A549 (cell line): ENCODE measurements around the gene FAM20A. TPM values are rescaled to one million over a fixed set of nuclear protein-coding genes. Genes with fewer than 3 reads are reported as not detected.

Experiments
- ATAC-seq, 2 experiments: fragments of 200-7000 bp in 1 of 2; fragments of >200 bp in 1 of 2; cut with Nextera tagmentation in 1 of 2; cut with Tn5 transposase in 1 of 2; 3 replicates each; pipeline versions ENCODE4 v1.8.0 to v1.9.1; 2018 to 2020; ENCODE audit warnings: mild to moderate bottlenecking in 1 of 2, moderate library complexity in 1 of 2
- CTCF ChIA-PET: fragments of 300-600 bp; sonication (Branson Sonifier 250); formaldehyde crosslinking; extraction: SDS; loops from one replicate; lab custom pipeline; 2021; ENCODE audit warnings: antibody characterized with exemption, inconsistent platforms; lab: Yijun Ruan, JAX
- POLR2A ChIA-PET: fragments of 350-600 bp; formaldehyde crosslinking; extraction: SDS; loops from one replicate; lab custom pipeline; 2021; ENCODE audit warnings: antibody characterized with exemption, inconsistent platforms; lab: Yijun Ruan, JAX
- DNase-seq, 2 experiments: peaks; one replicate each; pipeline versions ENCODE4 v3.0.0 to v3.0.0-alpha.2; 2011 to 2016; ENCODE audit warnings: low read depth in 1 of 2, low spot score in 1 of 2
- FAIRE-seq: peaks from 2 replicates; lab custom pipeline; 2011; peaks lifted over from hg19 to GRCh38; lab: Jason Lieb, UNC
- H3K27ac ChIP-seq, 2 experiments: fragments of >200 bp; sonication (Bioruptor Twin); formaldehyde crosslinking; 3 replicates each; pipeline ENCODE4 v1.5.1; 2016 to 2017
- H3K4me1 ChIP-seq: fragments of >200 bp; sonication (Bioruptor Twin); formaldehyde crosslinking; 3 replicates; pipeline ENCODE4 v1.6.1; 2016
- H3K4me2 ChIP-seq: fragments of >200 bp; sonication (Bioruptor Twin); formaldehyde crosslinking; 3 replicates; pipeline ENCODE4 v1.6.1; 2016
- H3K4me3 ChIP-seq: fragments of >200 bp; sonication (Bioruptor Twin); formaldehyde crosslinking; 3 replicates; pipeline ENCODE4 v1.5.1; 2016
- H3K9me3 ChIP-seq: fragments of >200 bp; sonication (Bioruptor Twin); formaldehyde crosslinking; 3 replicates; pipeline ENCODE4 v1.6.1; 2016
- CEBPB ChIP-seq, 2 experiments: fragments of >200 bp in 1 of 2; sonication (Bioruptor Twin) in 1 of 2; formaldehyde crosslinking in 1 of 2; IDR thresholded peaks; 2 replicates each; pipeline ENCODE4 v1.6.1; 2012 to 2016
- CHD2 ChIP-seq: fragments of 150-350 bp; IDR thresholded peaks from 2 replicates; pipeline ENCODE4 v1.6.1; 2014; ENCODE audit warnings: low read length; ENCODE audit not compliant: partially characterized antibody
- CHD4 ChIP-seq: fragments of 200-600 bp; sonication (generic); IDR thresholded peaks from 2 replicates; pipeline ENCODE4 v1.6.1; 2016; ENCODE audit warnings: antibody characterized with exemption, mild to moderate bottlenecking, borderline replicate concordance
- CTCF ChIP-seq: fragments of >200 bp; sonication (Bioruptor Twin); formaldehyde crosslinking; IDR thresholded peaks from 3 replicates; pipeline ENCODE4 v1.5.1; 2016
- FOSB ChIP-seq: fragments of 250-450 bp; sonication (Bioruptor Pico); IDR thresholded peaks from 2 replicates; pipeline ENCODE4 v1.5.0; 2020; ENCODE audit warnings: mild to moderate bottlenecking, moderate library complexity
- HDAC2 ChIP-seq: fragments of 200-600 bp; sonication (generic); IDR thresholded peaks from 2 replicates; pipeline ENCODE4 v1.6.1; 2016
- HEYL ChIP-seq: fragments of 250-450 bp; sonication (Bioruptor Pico); IDR thresholded peaks from 2 replicates; pipeline ENCODE4 v1.8.0; 2021; ENCODE audit warnings: mild to moderate bottlenecking, moderate library complexity
- JUN ChIP-seq, 2 experiments: fragments of >200 bp; sonication (Bioruptor Twin); formaldehyde crosslinking; IDR thresholded peaks; 2 replicates in 1 of 2; 3 replicates in 1 of 2; pipeline ENCODE4 v1.6.1; 2016 to 2017
- MAFK ChIP-seq: fragments of 450-650 bp; IDR thresholded peaks from 2 replicates; pipeline ENCODE4 v1.6.1; 2014; ENCODE audit not compliant: partially characterized antibody
- NR3C1 ChIP-seq: fragments of >200 bp; sonication (Bioruptor Twin); formaldehyde crosslinking; IDR thresholded peaks from 3 replicates; pipeline ENCODE4 v1.6.1; 2017
- PHF8 ChIP-seq: fragments of 200-600 bp; sonication (generic); IDR thresholded peaks from 2 replicates; pipeline ENCODE4 v1.6.1; 2016; ENCODE audit warnings: low read depth, mild to moderate bottlenecking, antibody characterized with exemption, moderate library complexity, borderline replicate concordance
- POLR2A ChIP-seq: IDR thresholded peaks from 2 replicates; pipeline ENCODE4 v1.6.1; 2012; ENCODE audit warnings: mild to moderate bottlenecking, low read length
- RARB ChIP-seq: fragments of 250-450 bp; sonication (Bioruptor Pico); IDR thresholded peaks from 2 replicates; pipeline ENCODE4 v1.8.0; 2021; ENCODE audit warnings: mild to moderate bottlenecking, moderate library complexity
- REST ChIP-seq: fragments of 200-600 bp; sonication (generic); IDR thresholded peaks from 2 replicates; pipeline ENCODE4 v1.6.1; 2016; ENCODE audit warnings: antibody characterized with exemption, mild to moderate bottlenecking, moderate library complexity
- SMC3 ChIP-seq: fragments of >200 bp; sonication (Bioruptor Twin); formaldehyde crosslinking; IDR thresholded peaks from 3 replicates; pipeline ENCODE4 v1.6.1; 2018; ENCODE audit warnings: inconsistent platforms
- ZC3H11A ChIP-seq: fragments of 450-650 bp; IDR thresholded peaks from 2 replicates; pipeline ENCODE4 v1.6.1; 2014; ENCODE audit warnings: antibody characterized with exemption, mild to moderate bottlenecking
- ZFP36 ChIP-seq: fragments of 450-650 bp; IDR thresholded peaks from 2 replicates; pipeline ENCODE4 v1.6.1; 2014; ENCODE audit warnings: borderline replicate concordance; ENCODE audit not compliant: partially characterized antibody
- ZNF302 ChIP-seq: fragments of 250-450 bp; sonication (Bioruptor Pico); IDR thresholded peaks from 2 replicates; pipeline ENCODE4 v1.9.0; 2021; ENCODE audit warnings: inconsistent platforms, mild to moderate bottlenecking, moderate library complexity
- ZSCAN20 ChIP-seq: fragments of 250-450 bp; sonication (Bioruptor Pico); IDR thresholded peaks from 2 replicates; pipeline ENCODE4 v1.8.0; 2022; ENCODE audit warnings: mild to moderate bottlenecking, moderate library complexity
- WGBS: methylation state at CpG from one replicate; pipeline ENCODE4 v1.1.6; 2017; ENCODE audit errors: missing lambda C conversion rate; 5-methylcytosine and 5-hydroxymethylcytosine counted together
- polyA plus RNA-seq, 4 experiments: library from polyadenylated mRNA; depleted of rRNA in 3 of 4; stranded (reverse); fragments of >200 nt; fragmentation: RNase III in 1 of 4; extraction: RNeasy Plus Mini Kit Qiagen cat#74134 plus additional on column Dnase treatment in 1 of 4; gene quantifications; 2 replicates in 3 of 4; 3 replicates in 1 of 4; pipeline ENCODE4 v1.2.3, GENCODE V29; 2011 to 2017
- TF ChIP-seq, protein P1 (sequence below): IDR thresholded peaks from 2 replicates; pipeline ENCODE4 v1.6.1; 2012

FAM20A gene
- polyA plus RNA-seq, 2 of the 4 experiments (the other 2 are of a cell fraction), result 0.05 to 0.09 TPM

DNA sequence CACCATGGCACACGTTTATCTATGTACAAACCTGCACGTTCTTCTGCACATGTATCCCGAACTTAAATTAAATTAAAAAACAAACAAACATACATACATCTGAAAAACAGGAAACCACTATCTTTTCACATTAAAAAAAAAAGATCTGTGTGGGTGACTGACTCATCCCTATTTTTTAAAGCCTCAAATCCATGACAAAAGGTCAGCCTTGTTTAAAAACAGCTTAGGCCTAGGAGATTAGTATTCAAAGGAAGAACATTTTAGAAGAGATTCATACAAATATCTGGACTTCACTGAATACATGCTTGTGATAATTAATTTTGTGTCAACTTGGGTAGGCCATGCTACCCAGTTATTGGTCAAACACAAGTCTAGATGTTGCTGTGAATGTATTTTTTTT lies 93.6 kb downstream of the FAM20A start:
- FAIRE-seq, result no peak
- H3K4me1 ChIP-seq, result peaks cover 5% of the 10 kb centered on the region; the same call in 2 of the 3 replicates
- H3K9me3 ChIP-seq, result 0 out of 3 replicates have a peak, but pooled peaks cover 3% of the 10 kb centered on the region
- H3K4me3 ChIP-seq, result no peak overlapping the region
- 76% methylated on average over 3 of the region's 3 CpGs for WGBS
- H3K4me2 ChIP-seq, result no peak overlapping the region
- H3K27ac ChIP-seq, result no peak overlapping the region
- ATAC-seq, result no peak
- POLR2A ChIA-PET, result no interaction called here
- DNase-seq, result no peak
- CTCF ChIA-PET, result interaction anchor here (1.7 kb wide), 1 partner anchor 10 kb away, joined by 6 read pairs; no protein-coding TSS in a partner anchor
- TF ChIP-seq CEBPB (IDR thresholded peaks at IDR 0.05) (no peak), FOSB (CRISPR knock-in tag) (no peak), SMC3 (no peak)
- TF ChIP-seq, protein P1, sequence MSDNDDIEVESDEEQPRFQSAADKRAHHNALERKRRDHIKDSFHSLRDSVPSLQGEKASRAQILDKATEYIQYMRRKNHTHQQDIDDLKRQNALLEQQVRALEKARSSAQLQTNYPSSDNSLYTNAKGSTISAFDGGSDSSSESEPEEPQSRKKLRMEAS, result no peak

GRCh38 chr17:68505951-68506350 lies 95.2 kb downstream of the FAM20A start:
- DNase-seq, result no peak
- ChIA-PET CTCF (interaction anchor here (0.6 kb wide), 1 partner anchor 1244 kb away, joined by 3 read pairs; no protein-coding TSS in a partner anchor), POLR2A (no interaction called here)
- ATAC-seq, result no peak
- H3K4me1 ChIP-seq, result peaks cover 2% of the 10 kb centered on the region; the same call in 2 of the 3 replicates
- H3K9me3 ChIP-seq, result 0 out of 3 replicates have a peak, but pooled peaks cover 3% of the 10 kb centered on the region
- TF ChIP-seq CHD4 (no peak), JUN (IDR thresholded peaks at IDR 0.05) (no peak), ZNF302 (CRISPR knock-in tag) (no peak), RARB (CRISPR knock-in tag) (no peak), ZFP36 (no peak), HDAC2 (no peak), ZC3H11A (no peak), CTCF (no peak), MAFK (no peak), HEYL (CRISPR knock-in tag) (no peak), NR3C1 (no peak), REST (no peak), POLR2A (no peak), ZSCAN20 (CRISPR knock-in tag) (no peak), CHD2 (no peak), PHF8 (no peak)
- no peak overlapping the region for H3K4me3 ChIP-seq
- H3K27ac ChIP-seq, result no peak overlapping the region
- no peak overlapping the region for H3K4me2 ChIP-seq
- FAIRE-seq, result no peak
- WGBS, result 74% methylated on average over 1 of the region's 1 CpG
